Measurements from ENCODE around the gene MEGF6.

Gene MEGF6

DNA sequence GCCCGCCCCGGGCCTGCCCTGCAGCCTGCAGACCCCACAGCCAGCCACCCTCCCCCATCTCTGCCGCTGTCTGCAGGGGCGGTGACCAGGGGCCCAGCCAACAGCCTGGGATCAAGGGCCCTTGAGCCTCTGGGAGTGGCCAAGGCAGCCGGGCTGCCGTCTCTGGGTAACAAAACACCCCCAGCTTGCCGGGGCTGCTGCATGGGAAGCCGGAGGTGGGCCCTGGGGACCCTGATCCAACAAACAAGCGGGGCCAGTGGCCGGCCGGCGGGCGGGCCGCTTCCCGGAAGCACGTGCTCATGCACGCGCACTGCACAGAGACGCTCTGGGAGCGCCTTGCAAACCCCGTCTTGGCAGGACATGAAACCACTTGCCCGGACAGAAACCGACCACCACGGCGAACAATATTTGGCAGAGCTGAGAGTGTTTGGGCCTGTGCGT, 13.2 kb downstream of the MEGF6 start:
- H3K27me3 ChIP-seq (ENCODE audit: control insufficient read depth, low read length), result no peaks in the 10 kb centered on the region
- H3K27ac ChIP-seq (ENCODE audit: low read depth, low read length), result peak overlapping the region; percentile 77
- no peaks in the 10 kb centered on the region for H3K9me2 ChIP-seq (replicated peaks; ENCODE audit: control insufficient read depth, low read length)
- no peak for TF ChIP-seq EZH2phosphoT487 (IDR thresholded peaks at IDR 0.05; ENCODE audit: borderline replicate concordance, low read length)
- TF ChIP-seq, protein P1, sequence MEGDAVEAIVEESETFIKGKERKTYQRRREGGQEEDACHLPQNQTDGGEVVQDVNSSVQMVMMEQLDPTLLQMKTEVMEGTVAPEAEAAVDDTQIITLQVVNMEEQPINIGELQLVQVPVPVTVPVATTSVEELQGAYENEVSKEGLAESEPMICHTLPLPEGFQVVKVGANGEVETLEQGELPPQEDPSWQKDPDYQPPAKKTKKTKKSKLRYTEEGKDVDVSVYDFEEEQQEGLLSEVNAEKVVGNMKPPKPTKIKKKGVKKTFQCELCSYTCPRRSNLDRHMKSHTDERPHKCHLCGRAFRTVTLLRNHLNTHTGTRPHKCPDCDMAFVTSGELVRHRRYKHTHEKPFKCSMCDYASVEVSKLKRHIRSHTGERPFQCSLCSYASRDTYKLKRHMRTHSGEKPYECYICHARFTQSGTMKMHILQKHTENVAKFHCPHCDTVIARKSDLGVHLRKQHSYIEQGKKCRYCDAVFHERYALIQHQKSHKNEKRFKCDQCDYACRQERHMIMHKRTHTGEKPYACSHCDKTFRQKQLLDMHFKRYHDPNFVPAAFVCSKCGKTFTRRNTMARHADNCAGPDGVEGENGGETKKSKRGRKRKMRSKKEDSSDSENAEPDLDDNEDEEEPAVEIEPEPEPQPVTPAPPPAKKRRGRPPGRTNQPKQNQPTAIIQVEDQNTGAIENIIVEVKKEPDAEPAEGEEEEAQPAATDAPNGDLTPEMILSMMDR (IDR thresholded peaks at IDR 0.05; ENCODE audit: low read depth, low read length, poor library complexity, severe bottlenecking), result no peak
- H3K36me3 ChIP-seq (ENCODE audit: control insufficient read depth, low read length), result no peaks in the 10 kb centered on the region
- no peaks in the 10 kb centered on the region for H3K79me2 ChIP-seq (ENCODE audit: control insufficient read depth, low read length)
- no peaks in the 10 kb centered on the region for H3K9me3 ChIP-seq (ENCODE audit: control insufficient read depth, insufficient read depth, low read length)
- peak overlapping the region; percentile 27 for H3K4me3 ChIP-seq (ENCODE audit: low read length)
- peaks cover 36% of the 10 kb centered on the region for H3K4me1 ChIP-seq (ENCODE audit: control insufficient read depth, low read length)
- no peaks in the 10 kb centered on the region for H4K20me1 ChIP-seq (ENCODE audit: control insufficient read depth, insufficient read depth, low read depth, low read length)
- H3F3A ChIP-seq (ENCODE audit: control insufficient read depth, insufficient read depth), result 0 out of 2 replicates have a peak, but pooled peaks cover 5% of the 10 kb centered on the region
- peak overlapping the region; percentile 58 for H3K4me2 ChIP-seq (ENCODE audit: low read length)

DNA sequence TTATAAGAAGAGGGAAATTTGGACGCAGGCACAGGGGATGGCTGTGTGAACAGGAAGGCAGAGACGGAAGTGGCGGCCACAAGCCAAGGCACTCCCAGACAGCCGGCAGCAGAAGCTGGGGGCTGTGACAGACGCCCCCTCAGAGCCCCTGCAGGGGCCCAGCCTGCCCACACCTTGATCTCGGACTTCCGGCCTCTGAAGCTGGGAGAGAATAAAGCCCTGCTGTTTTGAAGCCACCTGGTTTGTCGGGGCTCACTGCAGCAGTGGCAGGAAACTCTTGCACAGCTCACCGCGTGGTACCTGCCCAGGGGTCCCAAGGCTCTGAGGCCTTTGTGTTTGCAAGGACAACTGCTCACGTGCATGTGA, 13.7 kb downstream of the MEGF6 start:
- Histone ChIP-seq H3K4me1 (ENCODE audit: control insufficient read depth, low read length) (peaks cover 39% of the 10 kb centered on the region), H3K36me3 (ENCODE audit: control insufficient read depth, low read length) (no peaks in the 10 kb centered on the region), H3K9me3 (ENCODE audit: control insufficient read depth, insufficient read depth, low read length) (no peaks in the 10 kb centered on the region), H3K4me3 (ENCODE audit: low read length) (peak overlapping the region; percentile 27), H3K4me2 (ENCODE audit: low read length) (peak overlapping the region; percentile 58), H3K27me3 (ENCODE audit: control insufficient read depth, low read length) (no peaks in the 10 kb centered on the region), H4K20me1 (ENCODE audit: control insufficient read depth, insufficient read depth, low read depth, low read length) (no peaks in the 10 kb centered on the region), H3F3A (ENCODE audit: control insufficient read depth, insufficient read depth) (0 out of 2 replicates have a peak, but pooled peaks cover 5% of the 10 kb centered on the region), H3K9me2 (replicated peaks; ENCODE audit: control insufficient read depth, low read length) (no peaks in the 10 kb centered on the region), H3K27ac (ENCODE audit: low read depth, low read length) (peak overlapping the region; percentile 77), H3K79me2 (ENCODE audit: control insufficient read depth, low read length) (no peaks in the 10 kb centered on the region)
- no peak for TF ChIP-seq EZH2phosphoT487 (IDR thresholded peaks at IDR 0.05; ENCODE audit: borderline replicate concordance, low read length)
- TF ChIP-seq, protein P1 (IDR thresholded peaks at IDR 0.05; ENCODE audit: low read depth, low read length, poor library complexity, severe bottlenecking), result no peak

GRCh38 chr1:3596663-3597598, 14.4 kb downstream of the MEGF6 start:
- no peaks in the 10 kb centered on the region for H3K79me2 ChIP-seq (ENCODE audit: control insufficient read depth, low read length)
- 0 out of 2 replicates have a peak, but pooled peaks cover 5% of the 10 kb centered on the region for H3F3A ChIP-seq (ENCODE audit: control insufficient read depth, insufficient read depth)
- H3K9me3 ChIP-seq (ENCODE audit: control insufficient read depth, insufficient read depth, low read length), result no peaks in the 10 kb centered on the region
- TF ChIP-seq, protein P1 (IDR thresholded peaks at IDR 0.05; ENCODE audit: low read depth, low read length, poor library complexity, severe bottlenecking), result no peak
- no peak for TF ChIP-seq EZH2phosphoT487 (IDR thresholded peaks at IDR 0.05; ENCODE audit: borderline replicate concordance, low read length)
- H3K36me3 ChIP-seq (ENCODE audit: control insufficient read depth, low read length), result no peaks in the 10 kb centered on the region
- peak overlapping the region; percentile 27 for H3K4me3 ChIP-seq (ENCODE audit: low read length)
- H4K20me1 ChIP-seq (ENCODE audit: control insufficient read depth, insufficient read depth, low read depth, low read length), result no peaks in the 10 kb centered on the region
- H3K4me2 ChIP-seq (ENCODE audit: low read length), result peak overlapping the region; percentile 58
- H3K9me2 ChIP-seq (replicated peaks; ENCODE audit: control insufficient read depth, low read length), result no peaks in the 10 kb centered on the region
- H3K27me3 ChIP-seq (ENCODE audit: control insufficient read depth, low read length), result no peaks in the 10 kb centered on the region
- H3K27ac ChIP-seq (ENCODE audit: low read depth, low read length), result peak overlapping the region; percentile 77
- peaks cover 39% of the 10 kb centered on the region for H3K4me1 ChIP-seq (ENCODE audit: control insufficient read depth, low read length)
